ENCODE results near the gene NUAK1.

NUAK1 gene

DNA sequence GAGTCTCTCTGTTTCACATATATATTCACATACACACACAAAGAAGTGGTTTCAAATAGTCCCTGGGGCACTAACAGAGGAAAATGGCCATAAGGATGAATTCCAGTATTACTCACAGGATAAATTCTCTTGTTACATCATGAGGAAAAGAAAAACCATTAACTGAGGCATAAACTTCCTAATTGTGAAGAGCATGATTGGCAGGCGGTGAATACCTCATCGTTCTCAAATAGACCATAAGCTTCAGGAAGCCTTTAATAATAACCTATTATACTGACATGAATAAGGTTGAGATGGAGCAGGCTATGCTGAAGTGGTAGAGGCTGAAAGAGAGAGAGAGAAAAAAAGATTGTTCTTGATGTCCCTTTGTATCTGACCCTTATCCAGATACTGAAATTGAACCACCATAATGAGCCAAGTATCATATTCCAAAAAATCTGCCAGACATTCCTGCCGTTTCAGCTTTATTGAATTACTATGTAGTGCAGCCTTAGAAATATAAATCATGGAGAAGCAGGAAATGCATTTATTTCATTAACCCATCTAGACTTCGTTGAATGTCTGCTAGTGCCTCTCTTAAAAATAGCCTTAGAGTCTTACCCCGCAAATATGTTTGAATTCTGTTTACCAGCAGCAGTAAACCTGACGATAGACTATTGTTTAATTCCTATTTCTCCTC, 86.8 kb downstream of the NUAK1 start:
- no peak for DNase-seq

DNA sequence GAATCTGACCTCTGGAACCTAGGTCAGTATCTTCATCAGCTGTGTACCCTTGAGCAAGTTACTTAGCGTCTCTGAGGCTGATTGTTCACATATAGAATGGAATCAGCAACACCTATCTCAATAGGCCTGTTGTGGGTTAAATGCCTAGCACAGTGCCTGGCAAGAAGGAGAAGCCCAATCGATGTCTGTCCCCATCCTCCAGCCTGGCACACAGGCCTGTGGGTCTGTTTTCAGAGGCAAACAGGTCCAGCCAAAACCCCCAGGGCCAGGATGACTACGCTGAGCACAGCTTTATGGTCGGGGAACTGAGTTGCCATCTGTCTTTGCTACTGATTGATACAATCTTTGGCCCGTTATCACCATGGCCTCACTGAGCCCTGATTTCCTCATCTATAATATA, 89.2 kb downstream of the NUAK1 start:
- no peak for DNase-seq

DNA sequence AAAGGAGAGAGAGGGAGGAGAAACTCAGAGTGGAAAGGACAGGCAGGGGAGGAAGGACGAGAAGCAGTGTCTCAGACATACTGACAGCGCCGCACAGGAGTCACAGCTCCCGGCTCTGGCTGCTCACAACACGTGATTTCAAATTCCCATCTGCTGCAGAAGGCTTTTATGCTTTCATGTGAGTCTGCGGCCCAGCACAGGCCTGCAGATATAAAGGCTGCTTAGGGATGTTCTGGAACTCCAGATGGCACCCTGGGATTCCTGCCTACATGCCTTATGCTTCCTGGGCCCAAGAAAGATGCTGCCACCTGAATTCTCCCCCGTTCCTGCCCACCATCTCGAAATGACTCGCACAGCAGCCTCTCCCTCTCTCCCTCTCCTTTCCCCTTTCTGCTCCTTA, 89.6 kb downstream of the NUAK1 start:
- no peak for DNase-seq

DNA sequence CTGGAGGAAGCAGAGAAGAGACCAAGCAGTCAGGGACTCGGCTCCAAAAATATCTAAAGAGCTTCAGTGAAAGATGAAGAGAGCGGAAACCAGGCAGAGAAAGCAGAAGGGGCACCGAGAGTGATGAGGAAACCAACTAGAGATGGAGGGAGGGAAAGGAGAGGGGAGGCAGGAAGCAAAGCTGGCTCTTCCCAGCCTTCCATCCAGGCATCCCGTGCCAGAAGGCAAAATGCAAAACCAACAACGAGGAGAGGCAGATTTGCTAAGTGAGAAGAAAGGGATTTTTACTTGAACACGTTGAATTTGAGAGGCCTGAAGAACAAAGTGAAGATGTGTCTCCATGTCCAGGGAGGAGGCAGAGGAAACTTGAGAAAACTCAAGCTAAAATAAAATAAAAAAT, 90.1 kb downstream of the NUAK1 start:
- no peak for DNase-seq

DNA sequence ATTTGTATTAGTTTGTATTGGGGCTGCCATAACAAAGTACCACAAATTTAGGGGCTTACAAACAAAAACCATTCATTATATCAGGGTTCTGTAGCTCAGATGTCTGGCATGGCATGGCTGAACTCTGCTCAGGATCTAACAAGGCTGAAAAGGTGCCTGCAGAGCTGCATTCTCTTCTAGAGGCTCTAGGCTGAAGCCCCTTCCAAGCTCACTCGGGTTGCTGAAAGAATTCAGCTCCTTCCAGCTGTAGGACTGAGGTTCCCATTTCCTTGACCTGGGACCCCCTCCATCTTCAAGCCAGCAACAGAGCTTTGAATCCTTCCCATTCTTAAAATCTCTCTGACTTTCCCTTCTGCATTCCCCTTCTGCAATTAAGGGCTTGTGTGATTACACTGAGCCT, 90.7 kb downstream of the NUAK1 start:
- DNase-seq, result no peak

DNA sequence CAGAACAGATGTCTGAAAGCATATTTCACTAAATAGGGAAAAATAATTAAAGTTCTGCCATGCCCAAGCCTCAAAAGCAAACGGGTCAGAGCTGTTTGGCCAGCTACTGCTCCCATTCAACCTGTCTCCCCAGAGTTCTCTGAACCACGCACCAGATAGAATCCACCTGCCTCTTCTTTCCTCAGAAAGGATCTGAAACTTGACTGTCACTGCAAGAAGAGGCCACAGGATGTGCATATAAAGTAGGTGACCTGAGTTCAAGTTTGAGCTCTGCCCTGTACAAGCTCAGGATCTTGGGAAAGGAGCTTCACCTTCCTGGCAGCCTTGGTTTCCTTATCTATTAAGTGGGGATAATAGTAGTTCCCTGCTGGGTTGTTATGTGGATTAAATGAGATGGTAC, 91.8 kb downstream of the NUAK1 start:
- DNase-seq, result no peak

DNA sequence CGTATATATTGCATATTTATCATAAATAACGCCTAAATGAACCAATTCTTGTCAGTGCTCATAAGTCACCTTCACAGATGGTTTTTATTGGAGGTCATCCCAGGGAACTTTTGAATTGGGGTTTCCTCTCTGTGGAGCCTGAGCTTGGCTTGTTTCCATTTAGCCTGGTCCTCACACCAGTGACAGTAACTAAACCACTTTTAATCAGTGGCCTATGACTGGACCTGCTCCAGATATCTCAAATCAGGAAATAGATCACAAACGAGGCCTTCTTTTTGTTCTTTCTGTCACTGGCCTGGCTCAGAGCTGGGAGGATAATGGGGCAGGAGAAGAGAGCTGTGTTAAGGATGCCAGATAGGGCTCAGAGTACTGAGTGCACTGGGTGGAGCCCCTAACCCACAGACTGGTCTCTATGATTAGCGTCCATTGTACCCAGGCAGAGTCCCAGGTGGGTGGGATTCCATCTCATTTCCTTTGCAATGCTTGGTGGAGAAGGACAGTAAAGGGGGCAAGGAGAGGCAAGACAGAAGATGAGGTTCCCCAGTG, 92.4 kb downstream of the NUAK1 start:
- DNase-seq, result no peak

DNA sequence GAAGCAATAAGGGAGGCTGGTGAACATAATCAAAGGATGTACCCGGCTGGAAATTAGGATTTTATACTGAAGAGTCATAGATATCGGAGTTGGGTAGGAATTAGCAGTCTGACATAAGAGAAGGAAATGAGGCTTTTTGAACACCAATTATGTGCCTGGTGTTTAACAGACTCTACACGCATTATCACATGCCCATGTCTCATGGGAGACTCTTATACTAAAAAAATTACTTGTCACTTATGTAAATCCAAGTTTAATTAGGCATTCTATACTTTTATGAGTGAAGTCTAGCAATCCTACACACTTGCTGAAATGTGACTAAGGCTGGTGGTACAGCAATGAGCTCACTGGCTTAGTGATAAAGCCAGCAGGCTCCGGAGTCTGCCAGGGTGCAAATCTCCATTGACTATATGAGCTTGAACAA, 93.5 kb downstream of the NUAK1 start:
- no peak for DNase-seq

DNA sequence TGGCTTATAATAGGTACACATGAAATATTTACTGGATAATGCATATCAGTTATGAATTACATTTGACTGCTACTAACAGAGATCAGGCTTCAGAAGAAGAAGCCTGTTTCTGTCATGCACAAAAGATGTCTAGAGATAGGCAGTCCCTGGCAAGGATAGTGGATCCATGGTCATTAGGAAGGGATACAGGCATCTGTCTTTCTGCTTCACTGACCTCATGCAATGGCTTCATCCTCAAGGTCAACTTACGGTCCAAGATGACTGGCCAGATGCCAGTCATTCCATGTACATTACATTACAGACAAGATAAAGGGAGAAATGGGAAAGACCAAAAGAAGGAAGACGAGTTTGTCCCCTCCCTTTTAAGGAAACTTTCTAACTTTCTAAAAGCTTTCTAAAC, 94.0 kb downstream of the NUAK1 start:
- no peak for DNase-seq

DNA sequence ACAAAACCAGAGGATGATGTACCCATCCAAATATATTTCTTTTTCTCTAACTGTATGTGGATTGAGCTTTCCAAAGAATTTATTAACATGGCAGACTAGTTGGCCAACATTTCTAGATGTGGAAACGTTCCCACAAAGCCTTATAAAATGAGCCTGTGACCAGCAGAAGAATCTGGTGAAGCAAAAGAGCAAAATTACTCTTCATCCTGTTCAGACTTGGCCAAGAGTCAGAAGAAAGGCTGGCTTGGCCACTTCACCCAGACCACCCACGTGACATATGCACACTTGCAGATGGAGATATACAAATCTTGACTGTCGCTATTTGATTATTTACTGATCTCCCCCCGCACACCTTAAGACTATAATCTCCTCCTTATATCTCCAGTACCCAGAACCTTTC, 96.7 kb downstream of the NUAK1 start:
- no peak for DNase-seq

DNA sequence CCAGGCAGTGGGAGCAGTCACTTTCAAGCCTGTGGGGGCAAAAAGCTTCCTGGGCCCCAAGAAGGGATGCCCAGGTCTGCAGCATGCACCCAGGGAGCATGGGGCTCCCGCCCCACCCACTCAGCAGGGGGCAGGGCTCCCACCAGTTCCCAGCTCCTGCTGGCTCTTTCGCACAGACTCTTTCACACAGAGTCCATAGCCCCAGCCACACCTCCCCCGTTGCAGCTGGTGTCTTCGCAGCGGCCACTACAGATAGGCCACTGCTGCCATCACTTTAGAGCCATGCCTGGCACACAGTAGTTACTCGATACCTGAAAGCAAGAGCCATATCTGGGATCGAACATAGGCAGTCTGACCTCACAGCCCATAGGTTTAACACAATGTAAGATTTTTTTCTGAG, 98.2 kb downstream of the NUAK1 start:
- DNase-seq, result no peak

DNA sequence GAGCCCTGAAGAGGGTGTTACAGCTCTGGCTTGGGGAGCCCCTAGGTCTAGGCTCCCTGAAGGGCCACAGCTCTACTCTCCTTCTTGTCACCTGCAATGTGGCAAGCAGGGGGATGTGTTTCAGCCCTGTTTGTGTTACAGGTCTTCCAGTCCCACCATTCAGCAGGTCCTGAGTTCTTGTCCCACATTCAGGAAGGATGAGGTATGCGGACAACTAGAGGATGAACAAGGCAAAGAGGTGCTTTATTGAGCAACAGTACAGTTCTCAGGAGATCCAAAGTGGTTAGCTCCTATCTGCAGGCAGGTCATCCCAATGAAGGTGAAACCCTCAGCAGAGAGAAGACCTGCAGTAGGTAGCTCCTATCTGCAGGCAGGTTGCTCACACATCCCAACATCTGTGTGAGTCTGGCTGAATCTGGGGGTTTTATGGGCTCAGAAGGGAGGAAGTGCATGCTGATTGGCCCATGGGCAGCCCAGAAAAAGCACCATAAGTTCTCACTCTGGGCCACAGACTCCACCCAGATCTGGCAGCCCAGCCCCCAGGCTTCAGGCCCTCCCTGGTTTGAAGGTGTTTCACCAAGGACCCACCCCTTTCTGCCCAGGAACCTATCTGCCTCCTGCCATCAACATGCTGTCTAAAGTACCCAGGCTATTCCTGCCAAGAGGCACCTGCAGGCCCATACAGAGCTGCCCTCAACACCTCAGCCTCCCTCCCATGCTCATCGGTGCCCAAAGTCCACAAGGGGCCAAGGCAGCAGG, 98.9 kb downstream of the NUAK1 start:
- DNase-seq, result no peak

DNA sequence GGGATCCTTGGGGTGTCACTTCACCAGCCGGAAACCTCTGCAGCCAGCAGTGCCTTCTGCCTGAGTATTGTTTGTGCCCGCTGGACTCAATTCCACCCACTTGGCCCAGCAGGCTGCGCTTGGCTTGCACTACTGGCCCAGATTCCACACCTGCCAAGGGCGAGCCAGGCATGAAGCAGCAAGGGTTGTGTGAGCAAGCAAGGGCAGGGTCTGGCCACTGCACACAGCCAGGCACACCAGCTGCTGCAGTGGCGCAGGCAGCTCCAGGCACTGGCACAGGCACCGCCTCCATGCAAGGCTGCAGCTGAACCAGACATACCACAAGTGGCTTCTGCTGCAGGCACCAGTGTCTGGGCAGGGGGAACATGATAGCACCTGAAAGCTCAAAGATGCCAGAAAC, 99.5 kb downstream of the NUAK1 start:
- no peak for DNase-seq

DNA sequence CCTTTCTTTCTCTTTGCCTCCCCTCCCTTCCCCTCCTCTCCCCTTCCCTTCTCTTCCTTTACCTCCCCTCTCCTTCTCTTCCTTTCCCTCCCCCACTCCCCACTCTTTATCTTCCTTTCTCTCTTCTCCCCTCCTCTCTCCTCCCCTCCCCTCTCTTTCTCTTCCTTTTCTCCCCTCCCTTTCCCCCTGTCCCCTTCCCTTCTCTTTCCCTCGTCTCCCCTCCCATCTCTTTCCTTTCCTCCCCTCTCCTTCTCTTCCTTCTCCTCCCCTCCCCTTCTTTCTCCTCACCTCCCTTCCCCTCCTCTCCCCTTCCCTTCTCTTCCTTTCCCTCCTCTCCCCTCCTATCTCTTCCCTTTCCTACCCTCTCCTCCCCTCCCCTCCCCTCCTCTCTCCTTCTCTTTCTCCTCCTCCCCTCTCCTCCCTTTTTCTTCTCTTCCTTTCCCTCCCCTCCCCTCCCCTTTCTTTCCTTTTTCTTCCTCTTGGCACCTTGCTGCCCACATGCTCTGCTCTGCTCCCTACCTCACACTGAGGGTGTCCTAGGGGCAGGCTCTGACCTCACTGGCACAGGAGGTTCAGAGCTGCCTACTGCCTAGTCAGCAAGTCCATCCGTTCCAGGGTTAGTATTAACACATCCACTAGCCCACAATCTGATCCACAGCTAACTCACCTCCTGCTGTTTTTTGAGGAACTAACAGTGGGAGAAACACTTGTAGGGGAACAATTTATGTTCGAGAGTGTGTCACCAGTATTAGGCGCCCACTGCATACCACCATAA, 101.0 kb downstream of the NUAK1 start:
- DNase-seq, result no peak

DNA sequence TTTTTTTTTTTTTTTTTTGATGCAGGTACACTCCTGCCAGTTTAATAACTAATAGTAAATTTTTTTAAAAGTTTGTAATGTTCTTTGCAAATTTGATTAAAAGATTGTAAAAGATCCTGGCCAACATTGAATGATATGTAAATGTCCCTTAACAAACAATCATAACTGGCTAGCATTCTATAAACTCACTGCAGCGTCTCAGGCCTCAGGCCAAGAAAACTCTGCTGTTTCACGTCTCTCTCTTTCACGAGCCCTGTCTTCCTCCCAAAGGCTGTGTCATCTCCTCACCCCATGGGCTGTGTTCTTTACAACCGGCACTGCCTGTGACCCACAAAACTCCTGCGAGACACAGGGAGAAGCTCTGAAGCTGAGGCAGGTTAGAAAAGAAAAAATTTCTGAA, 103.3 kb downstream of the NUAK1 start:
- no peak for DNase-seq

DNA sequence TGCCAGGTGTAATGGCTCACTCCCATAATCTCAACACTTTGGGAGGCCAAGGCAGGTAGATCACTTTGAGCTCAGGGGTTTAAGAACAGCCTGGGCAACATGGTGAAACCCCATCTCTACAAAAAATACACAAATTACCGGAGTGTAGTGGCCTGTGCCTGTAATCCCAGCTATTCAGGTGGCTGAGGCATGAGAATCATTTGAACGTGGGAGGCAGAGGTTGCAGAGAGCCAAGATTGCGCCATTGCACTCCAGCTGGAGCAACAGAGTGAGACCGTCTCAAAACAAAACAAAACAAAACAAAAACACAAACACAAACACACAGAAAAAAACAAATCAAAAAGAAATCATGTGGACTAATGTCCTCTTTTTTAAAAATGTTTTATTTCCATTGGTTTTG, 104.4 kb downstream of the NUAK1 start:
- no peak for DNase-seq

DNA sequence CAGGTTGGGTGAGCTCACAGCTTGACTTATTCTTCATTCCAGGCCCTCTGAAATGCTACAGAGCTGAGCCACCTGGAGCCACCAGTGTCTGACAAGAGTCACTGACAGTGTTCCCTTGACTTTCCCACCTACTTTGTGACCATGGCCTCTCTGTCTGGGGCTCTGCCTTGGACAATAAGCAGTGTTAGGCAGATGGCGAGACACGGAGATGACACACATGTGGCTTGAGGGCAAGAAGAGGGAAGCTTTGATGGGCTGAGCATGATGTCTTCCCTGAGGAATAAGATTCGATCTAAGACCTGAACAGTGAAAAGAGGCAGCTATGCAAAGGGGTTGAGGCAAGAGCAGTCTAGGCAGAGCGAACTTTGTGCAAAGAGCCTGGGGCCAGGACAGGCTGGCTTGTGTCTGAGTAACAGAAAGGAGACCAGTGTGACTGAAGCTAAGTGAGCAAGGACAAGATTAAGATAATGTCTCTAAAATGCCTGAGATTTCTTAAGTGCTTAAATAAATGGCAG, 105.5 kb downstream of the NUAK1 start:
- no peak for DNase-seq

DNA sequence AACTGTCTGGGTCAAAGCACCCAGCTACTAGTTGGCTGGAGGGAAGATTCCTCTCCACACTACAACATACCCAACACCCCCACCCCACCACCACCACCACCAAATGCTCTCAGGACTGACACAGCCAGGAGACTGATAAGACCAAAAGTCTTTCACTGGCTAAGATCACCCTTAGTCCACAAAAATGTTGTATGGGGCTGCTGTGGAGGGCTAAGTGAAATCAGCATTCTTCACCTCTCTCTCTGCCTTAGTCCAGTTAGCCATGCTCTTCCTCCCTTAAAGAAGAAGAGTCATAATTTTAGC, 106.2 kb downstream of the NUAK1 start:
- DNase-seq, result no peak

DNA sequence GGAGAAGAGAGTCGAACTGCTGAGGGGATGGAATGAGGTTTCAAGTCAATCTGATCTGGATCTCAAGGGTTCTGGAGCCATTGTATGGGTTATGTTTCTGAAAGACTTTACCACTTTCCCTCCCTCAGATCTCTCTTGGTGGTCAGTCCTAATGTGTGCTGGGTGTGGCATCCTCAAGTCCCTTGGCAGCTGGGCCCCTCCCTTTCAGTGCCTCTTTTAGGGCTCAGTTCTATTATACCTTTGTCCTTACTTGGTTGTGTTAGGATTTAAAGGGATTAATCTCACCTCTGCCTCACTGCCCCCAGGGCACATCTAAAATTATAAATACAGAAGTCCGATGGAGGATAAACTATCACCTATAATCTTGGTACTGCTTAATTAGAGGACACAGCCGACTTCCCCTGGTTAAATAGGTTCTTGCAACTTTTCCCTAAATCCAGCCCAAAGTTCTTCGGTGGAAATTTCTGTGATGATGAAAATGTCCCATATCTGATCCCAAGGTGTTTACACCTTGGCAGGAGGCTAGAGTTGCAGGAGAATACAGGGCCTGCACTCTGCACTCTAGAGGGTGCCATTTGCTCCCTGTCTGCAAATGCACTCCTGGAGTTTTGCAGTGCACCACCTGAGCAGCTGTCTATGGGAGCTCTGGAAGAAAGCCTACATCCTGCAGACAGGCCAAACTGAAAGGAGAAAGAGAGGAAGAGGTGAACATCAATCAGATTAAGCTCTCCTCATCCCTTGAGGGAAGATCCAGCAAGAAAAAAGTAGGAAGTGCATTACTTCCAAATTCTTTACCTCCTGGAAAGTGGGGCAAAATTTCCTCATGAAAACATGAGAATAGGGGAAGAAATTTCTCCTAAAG, 106.8 kb downstream of the NUAK1 start:
- DNase-seq, result no peak

DNA sequence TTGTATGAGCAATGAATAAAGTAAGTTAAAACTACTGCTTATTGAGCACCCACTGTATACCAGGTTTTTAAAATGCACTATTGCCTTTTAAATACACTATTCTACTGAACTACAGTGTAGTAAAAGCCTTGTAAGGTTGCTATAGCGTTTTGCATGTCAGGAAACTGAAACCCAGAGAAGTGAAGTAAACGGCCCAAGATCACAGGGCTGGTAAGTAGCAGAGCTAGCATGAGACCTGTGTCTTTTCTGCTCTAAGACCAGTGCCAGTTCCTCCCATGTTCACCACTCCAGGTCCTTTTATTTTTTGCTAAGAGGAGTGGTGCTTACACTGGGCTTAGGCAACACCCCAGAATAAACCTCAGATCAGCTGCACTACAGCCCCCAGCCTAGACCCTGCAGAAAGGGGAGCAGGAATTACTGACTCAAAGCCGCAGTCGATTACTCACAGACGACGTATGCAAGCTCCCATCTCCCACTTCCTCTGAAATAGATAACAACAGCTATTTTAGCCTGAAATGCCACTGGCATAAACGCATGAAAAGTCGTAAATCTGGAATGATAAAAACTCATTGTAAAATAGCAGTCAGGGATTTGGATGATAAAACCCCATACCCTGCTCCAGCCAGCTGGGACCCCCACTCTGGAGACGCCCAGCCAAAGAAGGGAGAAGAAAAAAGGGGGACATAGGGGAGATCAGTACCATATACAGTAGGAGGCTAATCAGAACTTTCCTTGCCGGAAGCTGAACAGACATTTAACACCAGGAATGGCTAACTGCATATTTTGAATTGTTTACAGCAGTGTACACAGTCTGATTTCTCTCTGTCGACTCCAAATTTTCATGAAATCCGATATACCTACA, 108.3 kb downstream of the NUAK1 start:
- DNase-seq, result no peak

DNA sequence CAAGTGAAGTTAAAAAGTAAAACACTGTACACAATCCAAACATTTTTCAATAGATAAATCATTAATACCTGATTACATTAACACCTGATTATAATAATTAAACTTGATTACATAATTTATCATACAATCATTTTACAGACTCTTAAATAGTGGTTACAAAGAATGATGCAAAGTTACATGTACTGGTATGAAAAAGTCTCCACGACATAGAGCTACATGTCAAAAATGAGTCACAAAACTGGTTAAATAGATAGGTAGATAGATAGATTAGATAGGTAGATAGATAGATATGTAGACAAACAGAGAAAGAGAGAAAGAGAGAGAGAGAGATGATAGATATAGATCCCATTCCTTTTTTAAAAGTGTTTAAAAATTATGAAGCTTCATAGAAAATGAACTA, 109.2 kb downstream of the NUAK1 start:
- DNase-seq, result no peak

DNA sequence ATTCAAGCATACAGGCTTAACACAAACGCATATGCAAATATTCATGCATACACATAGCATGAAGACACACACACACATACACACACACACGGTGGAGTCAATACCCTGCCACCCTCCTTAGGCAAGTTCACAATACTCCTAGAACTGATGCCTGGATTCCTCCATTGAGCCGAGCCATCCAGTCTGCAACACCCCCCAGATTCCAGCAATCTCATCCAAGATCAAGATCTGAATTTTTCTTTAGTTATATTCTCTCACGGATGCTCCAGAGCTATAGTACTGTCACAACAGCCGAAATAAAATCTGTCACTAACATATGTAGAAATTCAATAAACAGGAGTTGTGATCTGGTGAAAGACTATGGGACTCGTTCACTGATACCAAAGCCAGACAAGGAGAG, 110.8 kb downstream of the NUAK1 start:
- DNase-seq, result no peak
